22Rv1 (cell line): ENCODE results near the gene FNDC3A.
A peak's percentile ranks its signal among the peaks of the same experiment; 100 is the strongest.

Source experiments
- CTCF ChIP-seq: fragments of 450-650 bp; IDR thresholded peaks from 2 replicates; pipeline ENCODE4 v1.5.1; 2017; ENCODE audit warnings: mild to moderate bottlenecking
- ZFX ChIP-seq: fragments of 450-650 bp; IDR thresholded peaks from 2 replicates; pipeline ENCODE4 v1.6.1; 2017; ENCODE audit warnings: antibody characterized with exemption, borderline replicate concordance

DNA sequence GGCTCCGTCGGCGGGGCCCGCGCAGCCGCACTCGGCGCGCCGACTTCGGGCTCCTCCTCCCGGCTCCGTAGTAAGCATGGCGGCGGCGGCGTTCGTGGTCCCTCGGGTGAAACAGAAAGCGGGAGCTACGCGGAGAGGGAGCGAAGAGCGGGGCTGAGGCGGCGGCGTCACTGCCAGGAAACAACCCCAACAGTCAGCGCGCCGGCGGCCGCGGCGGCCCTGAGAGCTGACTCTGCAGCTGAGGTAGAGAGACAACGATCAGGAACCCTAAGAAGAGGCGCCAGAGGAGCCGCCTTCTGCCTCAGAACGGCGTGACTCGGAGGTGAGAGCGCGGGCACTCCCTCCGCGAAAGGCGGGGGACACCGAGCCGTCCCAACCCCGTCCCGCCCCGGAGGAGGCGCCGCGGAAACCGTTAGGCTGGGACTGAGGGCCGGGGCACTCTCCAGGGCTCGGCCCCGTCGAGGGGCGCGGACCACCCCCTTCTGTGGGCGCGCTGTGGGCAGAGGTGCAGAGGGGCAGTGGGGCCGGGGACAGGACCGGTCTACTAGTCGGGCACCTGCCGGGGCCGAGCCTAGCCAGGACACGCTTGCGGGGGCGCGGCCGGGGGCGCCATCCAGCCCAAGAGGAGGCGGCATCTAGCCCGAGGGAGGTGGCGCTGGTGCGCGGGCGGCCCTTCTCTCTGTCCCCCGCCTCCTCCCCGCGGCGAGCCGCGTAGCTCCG lies at the start of gene FNDC3A:
- TF ChIP-seq CTCF (0 out of 2 replicates have a peak, but pooled peaks have one; percentile 23), ZFX (no peak)
